Mesothelial cell of epicardium (in vitro differentiated cells): Measurements from ENCODE around the gene E2F4. TPM values are rescaled to one million over a fixed set of nuclear protein-coding genes. Genes with fewer than 3 reads are reported as not detected.
A peak's percentile ranks its signal among the peaks of the same experiment; 100 is the strongest.

Experiments
- DNase-seq, 2 experiments: peaks; one replicate each; pipeline ENCODE4 v3.0.0; 2021; ENCODE audit warnings: low spot score in 2 of 2; ENCODE audit not compliant: unreplicated experiment in 2 of 2
- H3K27ac Mint-ChIP-seq: 2 replicates; pipeline ENCODE4 v1.8.0; 2021; ENCODE audit warnings: mixed read lengths
- H3K27me3 Mint-ChIP-seq: 2 replicates; pipeline ENCODE4 v1.8.0; 2021; ENCODE audit warnings: low read depth, mixed read lengths
- H3K36me3 Mint-ChIP-seq: 2 replicates; pipeline ENCODE4 v1.8.0; 2021; ENCODE audit warnings: mixed read lengths
- H3K4me1 Mint-ChIP-seq: 2 replicates; pipeline ENCODE4 v1.8.0; 2021; ENCODE audit warnings: mixed read lengths
- H3K4me3 Mint-ChIP-seq: 2 replicates; pipeline ENCODE4 v1.8.0; 2021; ENCODE audit warnings: mild to moderate bottlenecking, moderate library complexity, mixed read lengths
- H3K9me3 Mint-ChIP-seq: 2 replicates; pipeline ENCODE4 v1.8.0; 2021; ENCODE audit warnings: mixed read lengths
- CTCF ChIP-seq: fragments of 200-600 bp; sonication (generic); IDR thresholded peaks from one replicate; pipeline ENCODE4 v1.5.0; 2021; ENCODE audit warnings: antibody characterized with exemption; ENCODE audit not compliant: unreplicated experiment
- total RNA-seq: library from RNA; stranded (reverse); gene quantifications from 3 replicates; pipeline ENCODE4 v1.2.1, GENCODE V29; 2021

Gene E2F4
- total RNA-seq, 1 donor from 2014 or later = 80.2 TPM

GRCh38 chr16:67226295-67226803, 34.4 kb downstream of the E2F4 start:
- Mint-ChIP-seq H3K27me3 (no peaks in the 10 kb centered on the region), H3K9me3 (no peaks in the 10 kb centered on the region), H3K27ac (peak overlapping the region; percentile 68), H3K36me3 (peaks cover 5% of the 10 kb centered on the region), H3K4me1 (peaks cover 23% of the 10 kb centered on the region), H3K4me3 (peak overlapping the region; percentile 100)
- DNase-seq = peak in 1 of 2 experiments; percentile 48
- TF ChIP-seq CTCF = no peak

- Mint-ChIP-seq H3K4me3 (peak within 1 kb of the TSS; percentile 100), H3K4me1 (peaks cover 23% of the 10 kb centered on the region), H3K27ac (peak within 1 kb of the TSS; percentile 98), H3K9me3 (no peaks in the 10 kb centered on the region), H3K27me3 (no peaks in the 10 kb centered on the region), H3K36me3 (peaks cover 5% of the 10 kb centered on the region)
- DNase-seq = peak; percentile 95 to 98
- TF ChIP-seq CTCF = no peak
These were observed 35.0 kb downstream of the E2F4 start, which contains the start of gene TMEM208 for GRCh38 chr16:67226804-67227566. TSS of gene TMEM208 (plus strand) at chr16:67227130. CDS start at chr16:67227219, 89 bp downstream.

- no peaks in the 10 kb centered on the region for H3K27me3 Mint-ChIP-seq
- peaks cover 5% of the 10 kb centered on the region for H3K36me3 Mint-ChIP-seq
- peaks cover 23% of the 10 kb centered on the region for H3K4me1 Mint-ChIP-seq
- TF ChIP-seq CTCF = no peak
- H3K9me3 Mint-ChIP-seq = no peaks in the 10 kb centered on the region
- peak overlapping the region; percentile 100 for H3K4me3 Mint-ChIP-seq
- peak overlapping the region; percentile 98 for H3K27ac Mint-ChIP-seq
- no peak for DNase-seq
These were observed 35.6 kb downstream of the E2F4 start for GRCh38 chr16:67227567-67227921.

GRCh38 chr16:67228034-67228785, 36.3 kb downstream of the E2F4 start:
- H3K9me3 Mint-ChIP-seq = no peaks in the 10 kb centered on the region
- DNase-seq = no peak
- peak overlapping the region; percentile 100 for H3K4me3 Mint-ChIP-seq
- TF ChIP-seq CTCF = no peak
- H3K4me1 Mint-ChIP-seq = peaks cover 23% of the 10 kb centered on the region
- no peaks in the 10 kb centered on the region for H3K27me3 Mint-ChIP-seq
- H3K36me3 Mint-ChIP-seq = peaks cover 5% of the 10 kb centered on the region
- H3K27ac Mint-ChIP-seq = no peak overlapping the region

GRCh38 chr16:67228905-67229304, 37.0 kb downstream of the E2F4 start:
- Mint-ChIP-seq H3K27ac (no peak overlapping the region), H3K27me3 (no peaks in the 10 kb centered on the region), H3K9me3 (no peaks in the 10 kb centered on the region), H3K4me1 (peaks cover 23% of the 10 kb centered on the region), H3K36me3 (peaks cover 8% of the 10 kb centered on the region), H3K4me3 (peak overlapping the region; percentile 100)
- DNase-seq = no peak
- TF ChIP-seq CTCF = no peak
